ENCODE results near the gene CCDC74B.
"Not testable (repeated sequence)": the region's sequence is repeated elsewhere in the genome, so short reads cannot be mapped to it uniquely, and the experiment has no call there.

The CCDC74B gene

DNA sequence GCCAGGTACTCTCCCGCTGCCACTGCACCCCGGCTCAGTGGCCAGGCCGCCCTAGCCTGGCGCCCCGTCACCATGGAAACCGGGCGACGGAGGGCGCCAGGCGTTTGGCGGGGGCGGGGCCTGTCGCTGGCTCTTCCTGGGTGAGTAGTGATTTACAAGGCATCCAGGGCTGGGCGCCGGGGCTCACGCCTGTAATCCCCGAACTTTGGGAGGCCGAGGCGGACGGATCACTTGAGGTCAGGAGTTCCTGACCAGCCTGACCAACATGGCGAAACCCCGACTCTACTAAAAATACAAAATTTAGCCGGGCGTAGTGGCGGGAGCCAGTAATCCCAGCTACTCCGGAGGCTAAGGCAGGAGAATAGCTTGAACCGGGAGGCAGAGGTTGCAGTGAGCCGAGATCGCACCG lies at the start of gene CCDC74B:
TSS of gene CCDC74B (minus strand) at position 107 of the 409 bp plus-strand sequence. CDS start 116 bp downstream, outside the sequence.
- peak in 14 of 56 donors; percentile 11 to 55 (median 25) for DNase-seq

GRCh38 chr2:130193824-130194223 lies 48.9 kb upstream of the CCDC74B start:
- DNase-seq = not testable (repeated sequence)

DNA sequence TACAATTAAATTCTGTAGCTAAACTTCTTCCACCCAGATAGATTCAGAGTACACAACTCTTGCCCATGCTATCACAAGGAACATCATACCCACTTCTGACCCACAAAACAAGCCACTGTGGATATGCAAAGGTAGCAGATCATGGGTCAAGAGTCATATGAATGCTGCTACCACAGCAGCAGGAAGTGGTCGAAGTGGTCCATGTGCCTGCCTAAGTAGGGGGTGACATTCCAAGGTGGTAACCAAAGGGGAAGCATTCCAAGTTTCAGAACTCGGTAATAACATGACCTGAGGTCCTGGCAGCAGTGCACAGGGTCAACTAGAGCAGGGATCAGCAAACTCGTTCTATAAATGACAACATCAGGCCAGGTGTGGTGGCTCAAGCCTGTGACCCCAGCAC lies 47.5 kb upstream of the CCDC74B start:
- DNase-seq = not testable (repeated sequence)

DNA sequence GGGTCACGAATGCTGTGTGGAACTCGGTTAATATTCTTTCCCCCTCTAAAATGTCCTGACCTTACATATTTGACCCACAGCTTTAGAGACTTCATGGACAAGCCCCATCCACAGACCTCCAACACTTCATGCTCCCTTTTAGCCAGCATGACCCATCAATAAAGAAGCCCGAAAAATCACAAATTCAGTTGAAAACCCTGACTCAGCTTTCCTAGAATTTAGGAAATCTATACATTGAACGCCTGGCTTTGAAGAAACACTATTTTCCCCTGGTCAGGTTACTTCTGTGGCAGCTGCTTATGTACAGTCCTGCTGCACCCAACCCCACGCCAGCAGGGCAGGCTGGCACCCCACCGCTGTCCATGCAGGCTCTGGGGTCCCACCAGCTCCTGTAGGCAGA lies 46.4 kb upstream of the CCDC74B start:
- not testable (repeated sequence) for DNase-seq

DNA sequence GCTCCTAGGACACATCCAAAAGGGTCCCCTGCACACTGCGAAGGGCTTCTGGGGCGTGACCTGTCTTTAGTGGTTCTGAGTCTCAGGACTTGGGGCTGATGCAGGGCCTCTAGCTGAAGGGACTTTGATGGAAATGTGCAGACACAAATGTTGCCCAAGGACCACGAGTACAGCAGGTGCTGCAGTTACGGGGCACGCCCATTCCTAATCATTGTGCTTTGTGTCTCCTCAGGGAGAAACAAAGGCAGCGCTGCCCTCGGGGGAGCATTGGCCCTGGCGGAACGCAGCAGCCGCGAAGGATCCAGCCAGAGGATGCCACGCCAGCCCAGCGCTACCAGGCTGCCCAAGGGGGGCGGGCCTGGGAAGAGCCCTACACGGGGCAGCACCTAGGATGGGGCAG lies 45.3 kb upstream of the CCDC74B start:
- DNase-seq = no peak

DNA sequence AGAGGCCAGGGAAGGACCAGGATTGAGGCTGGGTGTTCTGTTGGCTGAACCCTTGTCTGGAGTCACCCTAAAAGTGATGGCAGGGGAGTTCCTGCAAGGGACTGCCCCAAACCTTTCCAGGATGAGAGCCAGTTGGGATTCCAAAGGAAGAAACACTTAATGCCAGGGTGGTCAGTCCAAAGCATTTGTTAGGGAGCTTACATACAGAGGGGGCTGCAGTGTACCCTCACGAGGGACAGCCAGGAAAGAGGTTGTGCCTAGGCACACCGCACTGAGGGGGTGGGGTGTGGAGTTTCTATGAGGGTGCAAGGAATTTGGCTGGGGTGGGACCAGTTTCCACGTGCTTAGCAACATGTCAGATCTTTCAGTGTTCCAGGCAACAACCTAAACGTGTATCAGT lies 44.0 kb upstream of the CCDC74B start:
- DNase-seq = not testable (repeated sequence)

GRCh38 chr2:130187859-130188792 lies 43.2 kb upstream of the CCDC74B start:
- DNase-seq = not testable (repeated sequence)

- DNase-seq = no peak
Observed at GRCh38 chr2:130187268-130187667, 42.4 kb upstream of the CCDC74B start.

DNA sequence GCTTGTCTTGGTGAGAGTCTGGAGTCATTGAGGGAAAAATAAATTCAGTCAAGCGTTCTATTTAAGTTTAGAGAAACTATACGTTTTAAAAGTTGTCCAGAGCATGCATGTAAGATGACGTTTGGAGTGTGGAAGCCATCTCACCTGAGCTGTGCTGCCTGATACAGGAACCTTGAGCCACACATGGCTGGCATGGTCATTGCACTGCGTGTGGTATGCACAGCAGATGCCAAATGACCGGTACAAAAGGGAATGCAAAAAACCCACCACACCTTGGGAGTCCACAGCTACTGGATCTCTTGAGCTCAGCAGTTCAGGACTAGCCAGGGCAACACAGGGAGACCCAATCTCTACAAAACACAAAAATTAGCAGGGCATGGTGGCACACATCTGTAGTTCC lies 41.5 kb upstream of the CCDC74B start:
- no peak for DNase-seq

DNA sequence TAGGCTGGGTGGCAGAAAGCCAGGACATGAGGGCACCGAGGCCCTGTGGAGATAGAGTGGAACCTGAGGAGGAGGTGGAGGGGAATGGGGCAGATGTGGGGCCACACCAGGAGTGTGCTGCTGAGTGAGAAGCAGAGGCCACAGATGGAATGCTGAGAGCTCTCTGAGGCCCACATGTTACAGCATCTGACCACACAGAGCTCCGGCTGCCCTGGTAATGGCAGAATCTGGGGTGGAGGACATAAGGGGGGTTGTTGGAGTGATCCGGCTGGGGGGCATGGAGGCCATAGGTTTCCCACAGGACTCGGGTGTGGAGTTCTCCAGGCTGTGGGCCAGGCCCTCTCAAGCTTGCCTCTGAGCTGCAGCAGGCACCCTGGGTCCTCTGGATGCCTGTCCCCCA lies 41.0 kb upstream of the CCDC74B start:
- no peak for DNase-seq

DNA sequence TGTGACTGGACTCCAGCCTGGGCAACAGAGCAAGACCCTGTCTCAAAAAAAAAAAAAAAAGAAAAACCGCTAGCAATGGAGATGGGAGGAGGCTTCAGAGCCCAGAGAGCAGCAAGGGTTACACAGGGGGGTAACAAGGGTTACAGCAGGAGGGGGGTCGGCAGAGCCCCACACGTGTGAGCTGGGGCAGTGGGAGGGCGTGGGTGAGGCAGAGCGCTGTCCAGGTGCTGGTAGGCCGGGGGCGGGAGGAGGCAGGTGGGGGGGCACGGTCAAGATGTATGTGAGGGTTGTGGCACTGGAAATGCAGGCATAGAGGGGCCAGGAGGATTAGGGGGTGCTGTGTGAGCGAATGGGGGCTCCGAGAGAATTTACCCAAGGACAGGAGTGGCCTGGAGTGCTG lies 40.5 kb upstream of the CCDC74B start:
- no peak for DNase-seq

GRCh38 chr2:130183512-130184373 lies 38.8 kb upstream of the CCDC74B start:
- DNase-seq = peak in 32 of 56 donors; percentile 8 to 58 (median 32)

DNA sequence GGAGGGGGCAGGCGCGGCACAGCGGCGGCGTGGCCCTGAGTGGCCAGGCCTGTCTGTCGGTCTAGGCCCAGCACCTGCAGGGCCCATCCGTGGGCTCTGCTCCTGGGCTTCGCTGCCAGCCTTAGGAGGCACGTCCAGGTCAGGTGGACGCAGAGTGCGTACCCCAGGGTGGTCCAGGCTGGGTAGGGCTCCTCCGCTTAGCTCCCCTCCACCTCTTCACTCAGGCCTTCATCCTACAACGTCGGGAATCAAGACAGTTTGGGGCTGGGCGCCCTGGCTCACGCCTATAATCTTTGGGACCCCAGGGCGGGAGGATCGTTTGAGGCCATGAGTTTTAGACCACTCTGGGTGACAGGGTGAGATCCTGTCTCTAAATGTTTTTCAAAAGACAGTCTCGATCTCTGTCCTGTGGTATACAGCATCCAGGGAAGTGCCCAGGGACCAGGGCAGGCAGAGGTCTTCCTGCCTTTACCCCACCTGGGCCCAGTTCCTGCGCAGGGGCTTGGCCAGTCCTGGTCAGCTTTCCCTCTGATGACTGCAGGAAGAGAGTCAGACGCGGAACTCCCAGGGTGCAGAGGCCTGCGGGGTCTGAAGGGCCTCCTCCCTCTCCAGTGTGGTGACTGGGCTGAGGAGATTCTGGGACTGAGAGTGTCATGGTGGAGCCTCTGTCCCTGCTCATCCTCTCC lies 38.1 kb upstream of the CCDC74B start:
- peak in 2 of 56 donors; percentile 27 to 28 for DNase-seq

- DNase-seq = peak; percentile 50 to 95 (median 80)
Observed at GRCh38 chr2:130181880-130182682, 37.2 kb upstream of the CCDC74B start, which contains the start of gene MZT2B. Gene MZT2B (plus strand): TSS chr2:130182262. CDS start chr2:130182283, 21 bp downstream.

DNA sequence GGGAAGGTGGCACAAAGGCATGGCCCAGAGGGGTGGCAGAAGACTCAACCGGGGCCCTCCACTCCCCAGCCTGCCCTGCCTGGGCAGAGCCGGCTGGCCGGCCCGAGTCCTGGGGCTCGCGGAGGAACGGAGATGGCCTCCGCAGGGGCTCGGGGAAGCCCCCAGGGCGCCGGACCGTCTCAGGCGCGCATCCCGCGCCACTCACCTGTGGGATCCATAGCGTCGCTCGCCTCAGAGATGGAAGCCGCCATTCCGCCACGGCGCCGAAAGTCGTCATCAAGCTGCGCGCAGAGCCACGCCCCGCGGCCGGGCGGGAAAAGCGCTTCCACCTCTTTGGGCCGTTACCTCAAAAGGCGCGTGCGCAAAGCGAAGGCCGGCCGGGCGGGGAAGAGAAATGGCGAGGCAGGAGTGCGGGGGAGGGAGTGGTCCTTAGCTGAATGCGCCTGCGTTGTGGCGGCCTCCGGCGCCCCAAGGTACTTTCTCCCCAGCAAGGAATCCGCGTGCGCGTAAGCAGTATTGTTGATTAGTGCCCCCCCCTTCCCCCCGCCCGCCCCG lies 36.5 kb upstream of the CCDC74B start, which contains the start of gene SMPD4:
TSS of gene SMPD4 (minus strand) at position 278 of the 555 bp plus-strand sequence. CDS start 5,010 bp downstream, outside the sequence.
- DNase-seq = peak; percentile 60 to 98 (median 91)

- not testable (repeated sequence) for DNase-seq
Observed at GRCh38 chr2:130180404-130181324, 35.8 kb upstream of the CCDC74B start.

- DNase-seq = not testable (repeated sequence)
Observed at GRCh38 chr2:130174866-130175265, 30.0 kb upstream of the CCDC74B start.

- DNase-seq = no peak
Observed at GRCh38 chr2:130169896-130170295, 25.0 kb upstream of the CCDC74B start.

DNA sequence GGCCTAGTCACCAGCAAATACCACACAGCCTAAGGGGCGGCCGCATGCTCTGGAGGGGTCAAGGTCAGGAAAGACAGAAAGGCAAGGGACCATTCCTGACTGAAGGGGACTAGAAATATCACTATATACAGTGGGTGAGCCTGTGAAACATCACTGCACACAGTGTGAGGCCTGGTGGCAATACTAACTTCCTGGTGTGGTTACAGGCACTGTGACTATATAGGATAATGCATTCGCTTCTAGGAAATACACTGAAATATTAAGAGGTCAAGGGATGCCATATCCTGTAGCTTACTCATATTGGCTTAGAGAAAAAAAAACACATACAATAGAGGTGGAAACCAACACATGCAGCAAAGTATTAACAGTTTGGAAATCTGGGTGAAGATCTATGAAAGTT lies 24.3 kb upstream of the CCDC74B start:
- DNase-seq = not testable (repeated sequence)
